Right renal pelvis (tissue), 4 donors: ENCODE data around the gene RPL18. TPM values are rescaled to one million over a fixed set of nuclear protein-coding genes. Genes with fewer than 3 reads are reported as not detected.
"Not testable (repeated sequence)": the region's sequence is repeated elsewhere in the genome, so short reads cannot be mapped to it uniquely, and the experiment has no call there.

ENCODE experiments used
- DNase-seq, 4 donors: peaks; one replicate each; pipeline ENCODE4 v3.0.0-alpha.2; 2013; ENCODE audit warnings: low read depth in 4 of 4, low spot score in 3 of 4, missing footprints in 1 of 4
- polyA plus RNA-seq, 4 donors: library from polyadenylated mRNA; unstranded; fragments of 120-200 nt; gene quantifications; one replicate each; pipeline ENCODE4 v1.2.1, GENCODE V29; 2013; ENCODE audit not compliant: insufficient read length in 4 of 4

RPL18 gene
- polyA plus RNA-seq, 4 donors: 1,054 to 1,482 (median 1,060) TPM

DNA sequence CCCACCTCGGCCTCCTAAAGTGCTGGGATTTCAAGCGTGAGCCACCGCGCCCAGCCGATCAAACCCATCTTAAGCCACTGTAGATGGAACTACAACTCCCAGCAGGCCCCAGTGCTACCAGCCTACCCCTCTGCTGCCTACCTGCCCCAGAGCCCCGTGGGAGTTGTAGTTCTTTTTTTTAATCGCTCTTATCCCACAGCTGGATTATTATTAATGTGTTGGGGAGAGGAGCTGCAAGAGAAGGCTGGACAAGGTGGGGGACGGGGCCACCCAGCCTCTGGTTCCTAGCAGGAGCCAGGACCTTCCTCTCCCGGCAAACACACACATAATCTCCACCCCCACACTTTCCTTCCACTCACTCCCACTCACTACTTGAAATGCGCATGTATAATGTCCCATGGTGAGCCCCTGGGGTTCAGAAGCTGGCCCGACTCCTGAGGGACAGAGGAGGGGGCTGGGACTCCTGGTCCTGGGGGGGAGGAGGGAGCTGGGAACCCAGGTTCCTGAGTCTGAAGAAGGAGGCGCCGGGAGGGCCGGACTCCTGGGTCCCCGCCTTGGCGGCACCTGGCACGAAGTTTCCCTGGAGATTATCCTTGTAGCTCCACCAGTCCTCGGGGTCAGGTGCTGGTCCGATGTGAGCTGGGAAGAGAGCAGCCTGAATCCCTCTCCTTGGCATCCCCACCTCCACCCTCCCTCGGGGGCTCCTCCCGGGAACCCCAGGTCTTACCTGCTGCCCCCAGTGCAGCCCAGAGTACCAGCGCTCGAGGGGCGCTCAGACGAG, 26.1 kb upstream of the RPL18 start:
- DNase-seq: no peak

DNA sequence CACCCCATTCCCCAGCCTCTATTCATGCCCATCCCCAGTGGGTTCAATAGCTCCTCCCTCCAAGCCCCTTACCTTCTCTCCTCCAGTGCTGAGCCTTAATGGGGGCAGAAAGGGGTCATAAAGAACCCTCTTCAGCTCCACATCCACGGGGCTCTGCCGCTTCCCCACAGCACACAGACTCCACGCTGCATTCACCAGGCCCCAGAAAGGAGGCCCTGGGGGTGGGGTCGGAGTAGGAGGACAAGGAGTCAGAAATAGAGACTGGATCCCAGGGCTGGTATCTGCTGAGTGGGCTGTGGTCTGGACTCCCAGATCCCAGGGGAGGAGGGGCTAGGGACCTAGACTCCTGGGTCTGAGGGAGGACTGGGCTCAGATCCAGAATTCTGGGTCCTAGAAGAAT, 25.4 kb upstream of the RPL18 start:
- DNase-seq: no peak

DNA sequence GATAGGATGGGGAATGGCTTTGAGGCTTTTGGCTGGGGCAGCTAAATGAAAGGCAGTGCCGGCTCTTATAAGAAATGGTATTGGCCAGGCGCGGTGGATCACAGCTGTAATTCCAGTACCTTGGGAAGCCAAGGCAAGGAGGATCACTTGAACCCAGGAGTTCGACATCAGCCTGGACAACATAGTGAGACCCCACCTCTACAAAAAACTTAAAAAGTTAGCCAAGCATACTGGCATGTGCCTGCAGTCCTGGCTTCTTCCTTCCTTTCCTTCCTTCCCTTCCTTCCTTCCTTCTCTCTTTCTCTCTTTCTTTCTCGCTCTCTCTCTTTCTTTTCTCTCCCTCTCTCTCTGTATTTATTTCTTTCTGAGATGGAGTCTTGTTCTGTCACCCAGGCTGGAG, 23.9 kb upstream of the RPL18 start:
- no peak for DNase-seq

DNA sequence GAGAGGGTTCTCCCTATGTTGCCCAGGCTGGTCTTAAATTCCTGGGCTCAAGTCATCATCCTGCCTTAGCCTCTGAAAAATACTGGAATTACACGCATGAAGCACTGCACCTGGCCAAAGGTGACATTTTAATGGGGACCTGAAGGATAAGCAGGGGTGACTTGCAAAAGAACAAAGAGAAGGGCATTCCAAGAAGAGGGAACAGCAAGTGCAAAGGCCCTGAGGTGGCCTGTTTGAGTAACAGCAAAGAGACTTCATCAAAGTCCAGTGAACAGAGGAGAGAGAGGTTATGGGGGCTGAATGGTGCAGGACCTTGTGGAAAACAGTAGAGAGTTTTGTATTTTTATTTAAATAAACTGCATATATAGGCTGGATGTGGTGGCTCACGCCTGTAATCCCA, 22.9 kb upstream of the RPL18 start:
- no peak for DNase-seq

DNA sequence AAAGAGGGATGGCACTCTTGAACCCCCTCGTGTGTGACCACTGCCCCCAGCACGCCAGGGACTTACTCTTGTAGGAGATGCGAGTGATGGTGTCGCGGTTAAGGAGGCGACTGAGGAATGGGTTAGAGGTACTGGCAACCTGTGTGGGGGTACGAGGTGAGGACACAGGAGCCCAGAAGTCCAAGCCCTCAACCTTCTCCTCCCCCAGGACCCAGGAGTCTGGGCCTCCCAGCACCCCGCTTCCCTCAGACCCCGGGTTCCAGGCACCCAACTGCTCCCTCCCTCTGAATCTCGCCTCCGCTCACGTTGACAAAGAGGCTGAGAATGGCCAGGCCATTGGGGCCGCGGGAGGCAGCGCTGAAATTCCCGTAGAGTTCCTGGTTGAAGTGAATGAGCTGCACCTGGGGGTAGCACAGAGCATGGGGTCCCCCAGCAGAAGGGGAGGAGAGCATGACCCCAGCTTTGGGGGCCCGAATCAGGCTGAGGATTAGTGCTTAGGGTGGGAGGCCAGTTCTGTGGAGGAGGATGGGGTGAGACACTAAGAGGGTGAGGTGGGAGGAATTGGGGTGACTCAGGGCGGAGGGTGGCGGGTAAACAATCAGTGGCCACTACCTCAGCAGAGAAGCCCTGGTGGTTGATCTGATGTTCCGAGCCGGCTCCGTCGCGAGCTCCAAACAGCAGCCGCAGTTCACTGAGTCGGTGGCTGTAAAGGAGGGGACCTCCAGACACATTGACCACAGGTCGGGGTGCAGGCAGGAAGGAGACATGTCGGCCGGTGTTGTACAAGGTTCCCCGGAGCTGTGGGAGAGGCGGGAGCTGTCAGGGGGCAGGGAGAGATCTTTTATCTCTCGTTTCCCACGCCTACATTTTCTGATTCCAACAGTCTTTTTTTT, 20.8 kb upstream of the RPL18 start:
- DNase-seq: no peak

DNA sequence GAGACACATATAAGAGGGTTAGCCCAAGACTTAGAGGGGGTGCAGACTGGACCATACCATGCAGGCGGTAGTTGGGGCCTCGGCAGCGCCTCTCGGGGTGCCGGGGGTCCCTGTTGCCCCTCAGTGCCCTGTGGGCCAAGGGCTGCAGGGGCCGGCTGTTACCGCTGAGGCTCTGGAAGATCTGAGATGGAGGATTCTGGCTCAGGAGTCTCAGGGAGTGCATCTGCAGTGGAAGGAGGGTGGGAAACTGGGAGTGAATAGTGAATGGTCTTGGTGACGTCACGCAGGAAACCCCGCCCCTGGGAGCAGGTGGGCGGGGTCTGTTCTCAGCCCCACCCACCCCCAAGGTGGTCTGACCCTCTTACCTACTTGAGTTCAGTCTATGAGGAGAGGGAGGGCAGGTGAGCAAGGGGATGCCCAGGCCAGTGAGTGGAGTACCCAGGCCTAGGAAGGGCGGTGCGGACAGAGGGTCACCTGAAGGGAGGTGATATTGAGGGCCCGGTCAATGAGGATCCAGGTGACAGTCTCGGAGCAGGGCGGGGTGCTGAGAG, 19.9 kb upstream of the RPL18 start:
- DNase-seq: no peak

DNA sequence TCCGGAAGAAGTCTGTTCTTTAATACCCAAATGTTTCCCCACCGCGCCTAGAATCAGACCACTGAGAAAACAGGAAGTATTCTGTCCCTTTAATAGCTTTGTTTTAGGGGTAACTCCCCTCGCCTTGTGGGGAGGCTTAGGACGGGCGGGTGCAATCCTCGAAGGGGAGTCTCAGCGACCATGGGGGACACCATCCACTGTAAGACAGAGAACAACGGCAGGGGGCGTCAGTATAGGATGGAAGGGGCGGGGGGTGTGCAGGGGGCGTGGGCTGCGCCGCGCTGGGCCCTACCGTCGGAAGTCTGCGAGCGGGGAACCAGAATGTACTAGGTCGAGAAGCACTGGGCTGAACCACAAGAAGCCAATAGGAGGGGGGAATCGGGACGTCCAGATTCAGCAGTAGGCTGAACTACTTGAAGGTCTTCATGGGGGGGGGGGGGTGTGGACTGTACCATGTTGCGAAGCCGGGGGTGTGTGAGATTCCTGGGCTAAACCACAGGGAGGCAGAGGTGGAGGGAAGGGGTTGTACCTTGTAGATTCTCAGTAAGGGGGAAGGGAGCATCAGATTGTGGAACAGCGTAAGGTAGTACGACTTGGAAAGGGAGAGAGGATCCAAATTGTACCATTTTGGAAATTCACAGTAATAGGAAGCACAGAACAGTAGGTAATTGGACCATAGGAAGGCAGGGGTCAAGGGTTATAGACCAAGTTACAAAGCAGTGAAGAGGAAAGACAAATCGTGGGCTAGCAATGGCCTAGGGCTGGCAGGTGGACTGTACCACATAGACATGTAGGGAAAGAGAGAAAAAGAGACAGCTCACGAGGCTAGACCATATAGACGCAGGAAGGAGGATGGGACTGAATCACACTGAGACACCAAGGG, 19.2 kb upstream of the RPL18 start:
- peak in 3 of 4 donors; percentile 77 to 89 (median 88) for DNase-seq

DNA sequence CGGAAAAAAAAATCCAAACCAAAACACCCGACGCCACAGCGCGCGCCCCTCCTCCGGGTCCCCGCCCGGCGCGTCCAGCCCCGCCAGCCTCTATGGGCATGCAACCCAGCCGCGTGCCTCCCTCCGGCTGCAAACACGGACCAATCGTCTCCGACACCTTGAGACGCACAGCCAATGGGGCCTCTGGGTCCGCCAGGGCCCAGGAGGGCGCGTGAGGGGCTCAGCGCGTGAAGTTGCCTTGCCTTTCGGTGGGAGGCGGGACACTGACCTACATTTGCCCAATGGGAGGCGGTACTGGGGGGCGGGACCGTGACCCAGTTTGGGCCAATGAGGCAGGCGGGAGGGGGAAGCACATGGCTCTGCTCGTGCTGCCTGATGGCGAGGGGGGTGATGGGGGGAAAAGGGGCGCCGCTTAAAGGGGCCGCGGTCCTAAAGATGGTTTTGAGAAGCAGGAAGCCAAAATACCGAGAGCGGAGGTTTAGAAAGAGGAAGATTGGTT, 18.5 kb upstream of the RPL18 start:
- DNase-seq: peak; percentile 91 to 99 (median 98)

DNA sequence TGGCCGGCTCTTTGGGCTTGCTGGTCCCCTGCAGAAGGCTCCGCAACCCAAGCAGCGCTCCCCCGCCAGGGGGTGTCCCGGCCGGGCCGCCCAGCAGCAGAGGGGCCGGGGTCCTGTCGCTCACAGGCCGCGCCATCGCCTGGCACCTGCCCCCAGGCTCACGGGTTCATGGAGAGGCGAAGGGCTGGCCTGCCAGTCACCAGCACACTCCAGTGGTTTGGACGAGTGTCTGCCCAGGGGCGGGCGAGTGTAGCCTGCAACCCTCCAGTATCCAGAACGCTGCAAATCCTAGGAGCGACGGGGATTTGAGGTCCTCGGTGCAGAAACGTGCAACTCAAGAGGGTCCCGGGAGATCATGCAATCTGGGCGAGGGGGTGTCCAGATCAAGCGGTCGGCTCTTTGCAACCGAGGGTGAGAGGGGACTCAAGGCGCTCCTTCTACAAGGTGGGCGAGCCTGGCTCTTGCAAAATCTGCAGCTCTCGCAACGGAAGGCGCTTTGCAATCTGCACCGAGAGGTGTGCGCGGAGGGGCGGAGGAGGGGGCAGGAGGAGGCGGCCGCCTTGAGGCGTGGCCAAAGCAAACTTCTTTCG, 18.0 kb upstream of the RPL18 start, which contains the start of gene DBP:
TSS of gene DBP (minus strand) at position 521 of the 590 bp plus-strand sequence. CDS start at position 136, 385 bp downstream.
- DNase-seq: no peak

DNA sequence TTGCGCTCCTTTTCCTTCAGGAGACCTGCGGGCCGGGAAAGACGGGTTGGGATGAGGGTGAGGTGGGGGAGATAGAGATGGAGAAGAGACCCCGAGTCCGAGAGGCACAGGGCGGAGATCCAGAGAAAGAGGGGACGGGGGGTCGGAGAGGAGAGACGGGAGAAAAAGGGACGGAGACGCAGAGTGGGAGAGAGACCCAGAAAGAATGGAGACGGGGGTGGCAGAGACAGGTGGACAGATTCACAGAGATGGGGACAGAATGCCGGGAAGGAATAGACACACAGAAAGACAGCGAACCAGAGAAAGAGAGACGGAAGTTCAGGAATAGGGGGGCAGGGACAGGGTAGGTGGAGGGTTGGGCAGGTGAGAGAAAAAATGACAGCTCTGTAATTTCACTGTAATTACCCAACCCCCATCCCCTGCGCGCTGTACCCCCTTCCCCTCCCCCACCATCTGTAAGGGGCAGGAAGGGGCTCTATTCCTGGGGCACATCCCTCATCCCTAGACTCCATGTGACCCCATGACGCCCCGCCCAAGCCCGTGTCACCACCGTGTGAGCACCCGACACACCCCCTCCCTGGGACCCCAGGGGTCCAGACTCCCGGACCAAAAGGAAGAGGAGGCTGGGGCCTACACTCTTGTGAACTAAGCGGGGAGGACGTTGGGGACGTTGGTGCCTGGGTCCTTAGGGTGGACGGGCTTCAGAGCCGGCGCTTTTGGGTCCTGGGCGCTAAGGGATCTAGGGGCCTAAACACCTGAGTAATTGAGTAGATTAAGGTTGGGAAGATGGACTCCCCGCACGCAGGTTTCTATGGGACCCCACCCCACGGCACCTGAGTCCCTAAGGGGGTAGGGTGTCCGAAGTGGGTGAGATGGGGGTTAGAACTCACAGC, 17.2 kb upstream of the RPL18 start:
- no peak for DNase-seq

DNA sequence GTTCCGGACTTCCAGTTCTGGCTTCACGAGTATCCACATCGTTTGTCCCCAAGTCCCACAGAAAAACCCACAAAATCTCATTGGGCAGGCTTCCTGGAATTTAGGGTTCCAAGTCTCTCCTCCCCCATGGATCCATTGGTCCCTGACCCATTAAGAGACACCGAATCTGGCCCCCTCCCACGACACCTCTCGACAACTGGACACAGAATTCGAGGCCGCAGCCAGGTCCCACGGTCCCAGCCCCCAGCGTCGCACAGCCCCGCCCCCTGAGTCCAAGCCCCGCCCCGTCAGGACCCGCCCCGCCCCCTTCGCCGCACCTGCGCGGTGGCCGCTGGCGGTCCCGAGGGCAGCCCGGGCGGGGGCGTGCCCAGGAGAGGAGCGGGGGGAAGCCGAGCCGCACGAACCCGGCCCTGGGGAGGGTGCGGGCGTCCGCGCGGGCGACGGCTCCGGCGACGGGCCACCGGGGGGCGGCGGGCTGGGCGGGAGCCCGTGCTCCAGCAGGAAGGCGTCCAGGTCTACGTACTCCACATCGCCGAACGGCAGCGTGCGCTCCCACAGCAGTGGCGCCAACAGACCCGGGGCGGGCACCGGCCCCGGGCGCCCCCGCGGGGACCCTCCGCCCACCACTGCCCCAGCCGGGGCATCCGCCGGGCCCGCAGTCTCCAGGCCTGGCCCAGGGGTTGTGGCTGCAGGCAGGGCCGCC, 16.4 kb upstream of the RPL18 start:
- no peak for DNase-seq

DNA sequence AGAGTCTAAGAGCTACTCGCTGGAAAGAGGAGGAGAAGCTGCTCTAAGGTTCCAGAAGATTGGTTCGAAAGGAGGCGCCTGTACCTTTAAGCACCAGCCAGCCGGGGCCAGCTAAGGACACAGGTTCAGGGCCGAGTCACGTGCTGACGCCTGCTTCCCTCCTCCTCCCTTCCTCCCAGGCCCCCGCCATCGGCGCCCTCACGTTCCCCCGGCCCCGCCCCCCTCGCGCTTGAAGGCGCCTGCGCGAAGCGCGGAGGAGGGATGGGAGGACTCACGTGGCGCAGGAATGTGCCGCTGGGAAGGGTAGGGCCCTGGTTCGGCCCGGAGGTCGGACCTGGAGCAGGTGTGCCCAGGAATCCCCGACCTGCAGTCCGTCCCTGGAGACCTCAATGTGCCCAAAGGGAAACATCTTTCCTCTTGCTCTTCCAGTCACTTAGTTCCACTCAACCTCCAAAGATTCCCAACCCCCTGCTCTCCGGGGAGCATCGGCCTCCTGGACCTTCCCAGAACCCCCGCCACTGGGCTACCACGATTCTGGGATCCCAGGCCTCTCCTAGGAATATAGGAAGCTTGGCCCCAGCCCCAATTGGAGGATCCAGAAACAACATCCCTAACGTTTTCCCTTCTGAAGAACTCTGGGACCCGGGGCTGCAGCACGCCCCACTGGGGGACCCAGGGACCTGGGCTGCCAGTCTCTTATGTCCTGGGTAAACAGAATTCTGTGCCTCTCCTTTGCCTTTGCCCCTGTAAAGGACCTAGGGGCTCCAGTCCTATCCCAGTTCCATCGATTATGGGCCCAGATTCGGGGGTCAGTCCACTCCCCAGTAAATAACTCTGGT, 15.7 kb upstream of the RPL18 start:
- peak; percentile 91 to 95 (median 92) for DNase-seq

DNA sequence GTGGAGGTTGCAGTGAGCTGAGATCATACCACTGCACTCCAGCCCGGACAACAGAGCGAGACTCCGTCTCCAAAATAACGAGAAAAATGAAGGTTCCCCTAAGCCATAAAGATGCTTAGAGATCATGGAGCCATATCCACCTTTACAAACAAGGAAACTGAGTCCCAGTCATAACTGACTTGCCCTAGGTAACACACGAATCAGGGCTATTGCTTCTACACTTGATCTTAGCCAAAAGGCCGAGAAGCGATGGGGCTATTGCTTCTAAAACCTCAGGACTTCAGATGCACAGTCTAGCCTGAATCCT, 15.0 kb upstream of the RPL18 start:
- DNase-seq: no peak

DNA sequence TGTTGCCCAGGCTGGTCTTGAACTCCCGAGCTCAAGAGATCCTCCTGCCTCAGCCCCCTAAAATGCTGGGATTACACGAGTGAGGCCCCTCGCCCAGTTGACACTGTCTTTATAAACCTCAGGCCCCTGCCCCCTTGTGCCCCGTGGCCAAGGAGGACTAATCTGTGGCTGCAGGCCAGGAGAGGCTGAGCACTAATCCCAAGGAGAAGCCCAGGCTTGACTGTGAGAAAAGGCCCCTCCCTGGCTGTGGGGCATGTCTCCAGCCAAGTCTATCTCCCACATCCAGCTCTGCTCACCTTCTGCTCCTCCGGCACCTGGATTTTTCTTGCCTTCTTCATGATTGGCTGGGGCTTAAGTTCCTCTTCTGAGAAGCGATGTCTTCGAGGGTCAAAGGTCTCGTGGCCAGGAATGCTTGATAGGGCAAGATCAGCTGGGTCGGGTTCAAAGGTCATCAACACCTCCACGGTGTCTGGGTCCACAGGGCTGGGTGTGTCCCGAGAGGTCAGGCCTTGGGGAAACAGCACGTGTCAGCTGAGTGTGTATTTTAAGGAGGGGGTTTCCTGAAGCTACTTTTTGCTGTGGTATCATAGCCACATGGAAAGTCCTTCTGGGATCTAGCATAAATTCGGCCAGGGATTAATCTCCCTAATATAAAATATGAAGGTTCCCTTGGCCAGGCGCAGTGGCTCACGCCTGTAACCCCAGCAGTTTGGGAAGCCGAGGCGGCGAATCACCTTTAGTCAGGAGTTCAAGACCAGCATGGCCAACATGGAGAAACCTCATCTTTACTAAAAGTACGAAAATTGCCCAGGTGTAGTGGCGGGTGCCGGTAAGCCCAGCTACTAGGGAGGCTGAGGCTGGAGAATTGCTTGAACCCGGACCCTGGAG, 14.4 kb upstream of the RPL18 start:
- no peak for DNase-seq

DNA sequence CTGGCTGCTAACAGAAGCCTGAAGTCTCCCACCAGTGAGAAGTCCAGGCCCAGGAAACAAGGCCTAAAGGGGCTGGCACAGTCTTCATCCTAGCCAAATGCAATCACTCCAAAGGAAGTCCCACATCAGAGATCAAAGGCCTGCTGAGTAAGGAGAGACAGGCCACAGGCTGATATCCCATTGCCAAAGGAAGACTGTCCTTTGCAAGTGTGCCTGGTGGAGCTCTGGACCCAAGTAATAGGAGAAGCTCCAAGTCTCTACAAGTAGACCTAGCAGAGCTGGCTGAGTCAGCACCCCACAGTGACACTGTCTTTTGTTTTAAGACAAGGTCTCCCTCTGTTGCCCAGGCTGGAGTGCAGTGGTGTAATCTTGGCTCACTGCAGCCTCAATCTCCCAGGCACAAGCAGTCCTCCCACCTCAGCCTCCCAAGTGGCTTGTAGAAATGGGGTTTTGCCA, 13.7 kb upstream of the RPL18 start:
- DNase-seq: no peak

DNA sequence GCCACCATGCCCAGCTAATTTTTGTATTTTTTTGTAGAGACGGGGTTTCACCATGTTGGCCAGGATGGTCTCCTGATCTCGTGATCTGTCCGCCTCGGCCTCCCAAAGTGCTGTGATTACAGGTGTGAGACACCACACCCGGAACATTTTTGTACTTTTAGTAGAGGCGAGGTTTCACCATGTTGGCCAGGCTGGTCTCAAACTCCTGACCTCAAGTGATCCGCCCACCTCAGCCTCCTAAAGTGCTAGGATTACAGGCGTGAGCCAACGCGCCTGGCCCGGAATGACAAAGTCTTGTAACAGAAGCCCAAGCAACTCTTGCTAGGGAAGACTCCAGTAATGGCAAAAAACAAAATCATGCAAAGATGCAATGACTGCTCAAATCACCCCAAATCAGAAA, 13.3 kb upstream of the RPL18 start:
- not testable (repeated sequence) for DNase-seq
